Ovary (tissue), 9 donors: ENCODE measurements around the gene KPTN. TPM values are rescaled to one million over a fixed set of nuclear protein-coding genes. Genes with fewer than 3 reads are reported as not detected.

Experiments used
- DNase-seq, 5 donors: peaks; one replicate each; pipeline ENCODE4 v3.0.0-alpha.2; 2019 to 2020
- H3K27ac ChIP-seq, 2 donors: fragments of 200-600 bp; one replicate each; pipeline versions ENCODE4 v1.5.1 to v1.8.0; 2019 to 2022
- H3K27me3 ChIP-seq: fragments of 200-600 bp; one replicate; pipeline ENCODE4 v1.8.0; 2022
- H3K36me3 ChIP-seq: fragments of 200-600 bp; sonication (generic); one replicate; pipeline ENCODE4 v1.5.1; 2019
- H3K4me1 ChIP-seq: one replicate; pipeline ENCODE4 v1.8.1; 2013; ENCODE audit warnings: mild to moderate bottlenecking, moderate library complexity; ENCODE audit not compliant: insufficient read depth
- H3K4me3 ChIP-seq: fragments of 200-600 bp; sonication (generic); one replicate; pipeline ENCODE4 v1.5.1; 2017
- H3K9me3 ChIP-seq, 2 donors: fragments of 200-600 bp in 1 of 2; sonication (generic) in 1 of 2; one replicate each; pipeline versions ENCODE4 v1.5.1 to v1.8.1; 2013 to 2019; ENCODE audit warnings: mild to moderate bottlenecking in 1 of 2, moderate library complexity in 1 of 2
- CTCF ChIP-seq, 3 donors: fragments of 450-650 bp in 2 of 3; fragments of 200-600 bp in 1 of 3; IDR thresholded peaks; one replicate each; pipeline versions ENCODE4 v1.5.1 to v1.8.0; 2016 to 2022; ENCODE audit warnings: antibody characterized with exemption in 3 of 3, mild to moderate bottlenecking in 1 of 3
- EP300 ChIP-seq: sonication (generic); formaldehyde crosslinking; IDR thresholded peaks from one replicate; pipeline ENCODE4 v1.6.1; 2017; ENCODE audit warnings: antibody characterized with exemption
- POLR2A ChIP-seq: fragments of 450-650 bp; IDR thresholded peaks from one replicate; pipeline ENCODE4 v1.6.1; 2017; ENCODE audit warnings: antibody characterized with exemption, mild to moderate bottlenecking, moderate library complexity
- whole genome bisulfite sequencing, 3 donors: extraction: QIAGEN DNeasy Blood & Tissue Kit in 1 of 3; methylation state at CpG; one replicate each; pipeline versions ENCODE4 v1.1.5 to v1.1.7; 2013 to 2017; 5-methylcytosine and 5-hydroxymethylcytosine counted together
- intact Hi-C, 4 donors: fragments of 100-400 bp; cut with DNase I; formaldehyde crosslinking; loops; one replicate each; pipeline versions ENCODE4 v1.11.0 to v1.15.1; 2022 to 2023
- polyA plus RNA-seq, 2 donors: library from polyadenylated mRNA; stranded (reverse); fragments of 200-250 nt in 1 of 2; fragments of 350-450 nt in 1 of 2; fragmentation: Illumina TruSeq in 1 of 2; extraction: RNeasy Lipid Tissue Mini Kit (QIAGEN cat#74804) in 1 of 2; gene quantifications; one replicate each; pipeline ENCODE4 v1.2.3, GENCODE V29; 2013 to 2014
- total RNA-seq, 7 donors: library from RNA; depleted of rRNA in 2 of 7; stranded (reverse); fragments of >200 nt in 2 of 7; fragmentation: NEBNext Ultra II Directional in 3 of 7; extraction: Animal tissue kit (Norgen Biotek cat#: 25700) in 3 of 7; gene quantifications; one replicate each; pipeline versions ENCODE4 v1.1.0 to v1.2.4, GENCODE V29; 2016 to 2023
- donor health status: DM: no; HTN: no; CAD: no; lungs with moderate emphysema.
- donor health status: DM: no; HTN: no; CAD: no.
- donor health status: Bipolar disorder and iron deficiency.
- donor health status: DM: yes; HTN: yes; CAD: no.
- donor health status: DM: no; HTN: no; CAD: no.
- donor health status: DM: yes; HTN: yes; CAD: no.

The KPTN gene
- total and polyA plus RNA-seq, 9 donors = 2.8 to 5.5 (median 4.4) TPM

GRCh38 chr19:47514151-47514868, 30.3 kb upstream of the KPTN start:
- DNase-seq = peak in 3 of 5 donors; percentile 36 to 53 (median 44)
- TF ChIP-seq CTCF (IDR thresholded peaks at IDR 0.05) (no peak), POLR2A (no peak), EP300 (no peak)
- peak overlapping the region; percentile 85 to 97 for H3K27ac ChIP-seq
- peaks cover 34% of the 10 kb centered on the region for H3K4me1 ChIP-seq
- WGBS, 3 donors = 2 to 4% (median 2%) methylated on average over 40 of the region's 40 CpGs
- H3K4me3 ChIP-seq = peak overlapping the region; percentile 78
- intact Hi-C loops = loop anchor here in 3 of 4 donors (10.0 kb wide), 5 partner anchors 80 to 260 kb away; partner anchors contain the start of genes BICRA (in 2 of the 3) and SELENOW (in 1 of the 3)
- H3K36me3 ChIP-seq = no peaks in the 10 kb centered on the region
- H3K27me3 ChIP-seq = no peaks in the 10 kb centered on the region
- no peaks in the 10 kb centered on the region for H3K9me3 ChIP-seq

DNA sequence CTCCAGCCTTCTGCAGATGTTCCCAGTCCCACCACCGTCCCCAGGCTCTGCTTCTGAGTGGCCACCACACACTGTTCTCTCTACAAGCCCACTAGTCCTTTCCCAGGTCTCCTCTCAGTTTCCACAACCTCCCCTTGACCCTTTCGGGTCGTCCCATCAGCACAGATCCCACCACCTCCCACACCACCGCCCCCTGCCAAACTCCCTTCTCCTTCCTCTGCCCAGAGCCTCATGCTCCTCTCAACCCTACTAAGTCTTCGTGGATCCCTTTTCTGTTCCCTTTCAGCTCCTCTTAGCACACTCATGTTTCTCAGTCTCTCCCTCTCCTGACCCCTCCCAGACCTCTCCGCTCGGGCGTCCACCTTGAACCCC, 28.9 kb upstream of the KPTN start:
- Histone ChIP-seq H3K27me3 (no peaks in the 10 kb centered on the region), H3K36me3 (no peaks in the 10 kb centered on the region), H3K4me1 (peaks cover 43% of the 10 kb centered on the region), H3K27ac (peak overlapping the region; percentile 56 to 68), H3K9me3 (no peaks in the 10 kb centered on the region), H3K4me3 (peak overlapping the region; percentile 78)
- intact Hi-C loops = loop anchor here in 3 of 4 donors (10.0 kb wide), 5 partner anchors 78 to 262 kb away; partner anchors contain the start of genes BICRA (in 2 of the 3) and SELENOW (in 1 of the 3)
- WGBS, 3 donors = 23 to 43% (median 27%) methylated on average over 8 of the region's 8 CpGs
- no peak for TF ChIP-seq EP300
- DNase-seq = no peak

GRCh38 chr19:47512183-47512947, 28.3 kb upstream of the KPTN start:
- H3K4me3 ChIP-seq = peak overlapping the region; percentile 78
- no peaks in the 10 kb centered on the region for H3K27me3 ChIP-seq
- no peaks in the 10 kb centered on the region for H3K9me3 ChIP-seq
- peak; percentile 59 to 80 (median 68) for DNase-seq
- 22 to 35% (median 29%) methylated on average over 11 of the region's 11 CpGs for WGBS, 3 donors
- peak overlapping the region; percentile 56 to 68 for H3K27ac ChIP-seq
- H3K36me3 ChIP-seq = no peaks in the 10 kb centered on the region
- intact Hi-C loops = loop anchor here in 3 of 4 donors (10.0 kb wide), 5 partner anchors 78 to 262 kb away; partner anchors contain the start of genes BICRA (in 2 of the 3) and SELENOW (in 1 of the 3)
- peaks cover 45% of the 10 kb centered on the region for H3K4me1 ChIP-seq
- TF ChIP-seq EP300 (no peak), CTCF (IDR thresholded peaks at IDR 0.05) (no peak), POLR2A (no peak)

GRCh38 chr19:47511681-47512080, 27.7 kb upstream of the KPTN start:
- Histone ChIP-seq H3K4me3 (peak overlapping the region; percentile 17), H3K36me3 (no peaks in the 10 kb centered on the region), H3K9me3 (no peaks in the 10 kb centered on the region), H3K4me1 (peaks cover 45% of the 10 kb centered on the region), H3K27ac (peak overlapping the region; percentile 56 to 68), H3K27me3 (no peaks in the 10 kb centered on the region)
- intact Hi-C loops = loop anchor here in 3 of 4 donors (10.0 kb wide), 5 partner anchors 77 to 263 kb away; partner anchors contain the start of genes BICRA (in 2 of the 3) and SELENOW (in 1 of the 3)
- TF ChIP-seq CTCF (IDR thresholded peaks at IDR 0.05) (no peak), EP300 (no peak), POLR2A (no peak)
- 15 to 24% (median 19%) methylated on average over 7 of the region's 7 CpGs for WGBS, 3 donors
- DNase-seq = peak in 4 of 5 donors; percentile 55 to 68 (median 62)
